ENCODE results near the gene CLECL1. TPM values are rescaled to one million over a fixed set of nuclear protein-coding genes. Genes with fewer than 3 reads are reported as not detected.
A peak's percentile ranks its signal among the peaks of the same experiment; 100 is the strongest.

Gene CLECL1
- total RNA-seq, result under 1 TPM; 0.17 to 0.42 TPM
- polyA plus RNA-seq, result under 1 TPM; 0.33 to 0.36 TPM

- Histone ChIP-seq H3K27me3 (ENCODE audit: control insufficient read depth in 4 of 4, insufficient read depth in 4 of 4, low read length in 3 of 4) (no peaks in the 10 kb centered on the region), H3K27ac (ENCODE audit: low read depth in 1 of 2, low read length in 2 of 2) (no peak within 1 kb of the TSS), H3K4me3 (ENCODE audit: low read depth in 1 of 3, low read length in 3 of 3) (no peak within 1 kb of the TSS), H3K4me1 (ENCODE audit: control insufficient read depth in 4 of 4, insufficient read depth in 4 of 4, low read length in 3 of 4) (no peaks in the 10 kb centered on the region), H3K36me3 (ENCODE audit: control insufficient read depth in 4 of 4, insufficient read depth in 3 of 4, low read depth in 1 of 4, low read length in 3 of 4) (no peaks in the 10 kb centered on the region), H3K9me3 (ENCODE audit: control insufficient read depth in 4 of 4, low read length in 3 of 4) (no peaks in the 10 kb centered on the region), H3K9ac (ENCODE audit: low read depth in 1 of 2, low read length in 2 of 2) (peak within 1 kb of the TSS in 1 of 2 donors; percentile 22)
- no peak for DNase-seq (ENCODE audit: low spot score)
- TF ChIP-seq SP1 (IDR thresholded peaks at IDR 0.05) (no peak), JUND (IDR thresholded peaks at IDR 0.05) (no peak), FOXA2 (IDR thresholded peaks at IDR 0.05) (no peak), RAD21 (IDR thresholded peaks at IDR 0.05) (no peak), HNF4A (conservative IDR thresholded peaks at IDR 0.05) (no peak), GABPA (IDR thresholded peaks at IDR 0.05 in 1 of 2, conservative IDR thresholded peaks at IDR 0.05 in 1 of 2) (no peak), REST (IDR thresholded peaks at IDR 0.05) (no peak), HNF4G (IDR thresholded peaks at IDR 0.05) (no peak), TAF1 (conservative IDR thresholded peaks at IDR 0.05) (no peak), CTCF (IDR thresholded peaks at IDR 0.05; ENCODE audit: low read depth, low read length, missing input control) (no peak), YY1 (IDR thresholded peaks at IDR 0.05) (no peak), NR2F2 (IDR thresholded peaks at IDR 0.05) (no peak), MAX (IDR thresholded peaks at IDR 0.05) (no peak), EGR1 (IDR thresholded peaks at IDR 0.05; ENCODE audit: low read depth in 2 of 2) (no peak), ATF3 (IDR thresholded peaks at IDR 0.05) (no peak), FOXA1 (IDR thresholded peaks at IDR 0.05) (no peak)
- WGBS, result 73% methylated on average over 8 of the region's 8 CpGs
Measured at GRCh38 chr12:9732921-9733461, at the start of gene CLECL1. Gene CLECL1, minus strand, starts transcription at chr12:9733097.

DNA sequence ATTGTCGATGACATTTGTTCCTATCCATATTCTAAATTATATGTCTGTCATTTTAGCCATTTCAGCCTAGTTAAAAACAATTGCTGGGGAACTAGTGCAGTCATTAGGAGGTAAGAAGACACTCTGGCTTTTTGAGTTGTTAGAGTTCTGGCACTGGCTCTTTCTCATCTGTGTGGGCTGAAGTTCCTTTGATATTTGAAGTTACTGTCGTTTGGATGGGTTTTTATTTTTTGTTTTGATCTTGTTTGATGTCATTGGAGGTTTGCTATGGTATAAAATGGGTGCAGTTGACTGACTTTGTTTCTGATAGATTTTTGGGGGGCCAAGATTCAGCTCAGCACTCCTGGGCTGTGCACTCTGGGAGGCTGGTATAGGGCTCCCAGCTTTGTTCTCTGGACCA is 48.5 kb upstream of the CLECL1 start:
- Histone ChIP-seq H3K36me3 (ENCODE audit: control insufficient read depth in 4 of 4, insufficient read depth in 3 of 4, low read depth in 1 of 4, low read length in 3 of 4) (no peaks in the 10 kb centered on the region), H3K27me3 (ENCODE audit: control insufficient read depth in 4 of 4, insufficient read depth in 4 of 4, low read length in 3 of 4) (no peaks in the 10 kb centered on the region), H3K4me1 (ENCODE audit: control insufficient read depth in 4 of 4, insufficient read depth in 4 of 4, low read length in 3 of 4) (no peaks in the 10 kb centered on the region), H3K9me3 (ENCODE audit: control insufficient read depth in 4 of 4, low read length in 3 of 4) (no peaks in the 10 kb centered on the region), H3K27ac (ENCODE audit: low read depth in 1 of 2, low read length in 2 of 2) (no peak overlapping the region), H3K9ac (ENCODE audit: low read depth in 1 of 2, low read length in 2 of 2) (no peak overlapping the region), H3K4me3 (ENCODE audit: low read depth in 1 of 3, low read length in 3 of 3) (no peak overlapping the region)
- TF ChIP-seq MAX (IDR thresholded peaks at IDR 0.05) (no peak), GABPA (IDR thresholded peaks at IDR 0.05 in 1 of 2, conservative IDR thresholded peaks at IDR 0.05 in 1 of 2) (no peak), SP1 (IDR thresholded peaks at IDR 0.05) (no peak), FOXA1 (IDR thresholded peaks at IDR 0.05) (no peak), YY1 (IDR thresholded peaks at IDR 0.05) (no peak), ATF3 (IDR thresholded peaks at IDR 0.05) (no peak), NR2F2 (IDR thresholded peaks at IDR 0.05) (no peak), HNF4G (IDR thresholded peaks at IDR 0.05) (no peak), FOXA2 (IDR thresholded peaks at IDR 0.05) (no peak), JUND (IDR thresholded peaks at IDR 0.05) (no peak)
- WGBS, result 84% methylated on average over 2 of the region's 2 CpGs
- DNase-seq (ENCODE audit: low spot score), result no peak

All from liver (tissue), 9 donors.